Muscle layer of duodenum (tissue), 2 donors: Measurements from ENCODE around the gene CPNE5.

Experiments
- H3K27ac ChIP-seq: one replicate; pipeline ENCODE4 v1.7.0; 2013; ENCODE audit warnings: mild to moderate bottlenecking, low read length
- H3K27me3 ChIP-seq: one replicate; pipeline ENCODE4 v1.7.0; 2013; ENCODE audit warnings: low read depth, mild to moderate bottlenecking, control low read depth, low read length
- H3K36me3 ChIP-seq, 2 donors: one replicate each; pipeline ENCODE4 v1.7.0; 2013; ENCODE audit warnings: low read length in 2 of 2, control low read depth in 1 of 2, mild to moderate bottlenecking in 1 of 2; ENCODE audit not compliant: insufficient read depth in 2 of 2, control insufficient read depth in 1 of 2
- H3K4me1 ChIP-seq, 2 donors: one replicate each; pipeline ENCODE4 v1.7.0; 2013; ENCODE audit warnings: low read length in 2 of 2, mild to moderate bottlenecking in 2 of 2, control low read depth in 1 of 2, moderate library complexity in 1 of 2; ENCODE audit not compliant: insufficient read depth in 2 of 2, control insufficient read depth in 1 of 2
- H3K4me3 ChIP-seq, 2 donors: one replicate each; pipeline ENCODE4 v1.7.0; 2013; ENCODE audit warnings: low read length in 2 of 2, low read depth in 1 of 2, mild to moderate bottlenecking in 1 of 2
- H3K9me3 ChIP-seq, 2 donors: one replicate each; pipeline ENCODE4 v1.7.0; 2013; ENCODE audit warnings: low read length in 2 of 2, control low read depth in 1 of 2, mild to moderate bottlenecking in 1 of 2; ENCODE audit not compliant: control insufficient read depth in 1 of 2
- donor health status: healthy.

The CPNE5 gene

DNA sequence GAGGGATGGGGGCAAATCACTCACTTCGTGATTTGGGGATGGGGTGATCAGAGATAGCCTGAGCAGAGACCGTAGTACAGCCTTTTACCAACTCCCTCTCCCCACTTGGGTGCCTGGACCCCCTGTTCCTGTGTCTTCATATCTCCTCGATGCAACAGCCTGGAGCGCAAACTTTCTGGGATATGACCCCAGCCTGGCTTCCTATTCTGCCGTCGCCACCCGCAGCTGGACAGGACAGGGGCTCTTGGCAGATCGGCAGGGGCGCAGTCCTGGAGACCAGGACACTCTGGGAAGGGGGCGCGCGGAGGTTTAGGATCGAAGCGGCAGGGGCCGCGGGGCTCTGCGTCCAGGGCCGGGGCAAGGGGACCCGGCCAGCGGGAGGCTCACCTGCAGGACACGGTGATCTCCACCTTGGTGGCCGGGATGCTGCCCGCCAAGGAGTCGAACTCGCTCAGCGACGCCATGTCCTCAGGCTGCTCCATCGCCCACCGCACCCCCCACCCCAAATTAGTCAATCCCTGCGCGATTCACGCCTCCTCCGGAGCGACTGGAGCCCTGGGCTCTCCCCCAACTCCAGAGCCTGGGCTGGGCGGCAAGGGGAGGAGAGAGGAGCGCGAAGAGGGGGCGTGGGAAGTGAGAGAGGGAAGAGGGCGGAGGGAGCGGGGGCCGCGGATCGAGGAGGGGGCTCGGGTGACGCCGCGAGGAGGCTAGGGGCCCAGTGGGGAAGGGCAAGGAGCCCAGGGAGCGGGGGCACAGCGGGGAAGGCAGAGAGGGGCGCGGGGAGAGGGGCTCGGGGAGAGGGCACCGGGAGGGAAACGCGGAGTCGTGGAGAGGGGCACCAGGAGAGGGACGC lies at the start of gene CPNE5:
TSS of gene CPNE5 (minus strand) at position 549 of the 853 bp plus-strand sequence. CDS start at position 482, 67 bp downstream.
- Histone ChIP-seq H3K27ac (no peak within 1 kb of the TSS), H3K27me3 (peaks cover 20% of the 10 kb centered on the region), H3K4me1 (peaks cover 0 to 21% of the 10 kb centered on the region in 2 donors)

DNA sequence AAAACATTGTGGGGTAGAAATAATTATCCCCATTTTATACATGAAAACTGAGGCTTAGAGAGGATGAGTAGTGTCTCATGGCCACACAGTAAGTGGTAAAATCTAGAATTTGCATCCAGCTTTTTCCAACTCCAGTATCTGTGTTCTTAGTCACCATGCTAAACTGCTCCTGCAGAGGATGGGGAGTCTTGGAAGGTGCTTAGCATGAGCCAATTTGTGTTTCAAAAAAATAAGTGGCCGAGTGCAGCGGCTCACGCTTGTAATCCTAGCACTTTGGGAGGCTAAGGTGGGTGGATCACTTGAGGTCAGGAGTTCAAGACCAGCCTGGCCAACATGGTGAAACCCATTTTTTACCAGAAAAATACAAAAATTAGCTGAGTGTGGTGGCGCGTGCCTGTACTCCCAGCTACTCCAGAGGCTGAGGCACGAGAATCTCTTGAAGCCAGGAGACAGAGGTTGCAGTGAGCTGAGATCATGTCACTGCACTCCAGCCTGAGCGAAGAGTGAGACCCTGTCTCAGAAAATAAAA lies 48.9 kb upstream of the CPNE5 start:
- H3K36me3 ChIP-seq, result peaks cover 0 to 6% of the 10 kb centered on the region in 2 donors
- no peaks in the 10 kb centered on the region for H3K27me3 ChIP-seq
- H3K4me1 ChIP-seq, result peaks cover 9 to 30% of the 10 kb centered on the region in 2 donors
- no peak overlapping the region for H3K27ac ChIP-seq
- no peaks in the 10 kb centered on the region for H3K9me3 ChIP-seq
- no peak overlapping the region for H3K4me3 ChIP-seq

More for the DNA sequence above, at the start of gene CPNE5:
- Histone ChIP-seq H3K36me3 (no peaks in the 10 kb centered on the region), H3K4me3 (peak within 1 kb of the TSS; percentile 37 to 66), H3K9me3 (no peaks in the 10 kb centered on the region)

DNA sequence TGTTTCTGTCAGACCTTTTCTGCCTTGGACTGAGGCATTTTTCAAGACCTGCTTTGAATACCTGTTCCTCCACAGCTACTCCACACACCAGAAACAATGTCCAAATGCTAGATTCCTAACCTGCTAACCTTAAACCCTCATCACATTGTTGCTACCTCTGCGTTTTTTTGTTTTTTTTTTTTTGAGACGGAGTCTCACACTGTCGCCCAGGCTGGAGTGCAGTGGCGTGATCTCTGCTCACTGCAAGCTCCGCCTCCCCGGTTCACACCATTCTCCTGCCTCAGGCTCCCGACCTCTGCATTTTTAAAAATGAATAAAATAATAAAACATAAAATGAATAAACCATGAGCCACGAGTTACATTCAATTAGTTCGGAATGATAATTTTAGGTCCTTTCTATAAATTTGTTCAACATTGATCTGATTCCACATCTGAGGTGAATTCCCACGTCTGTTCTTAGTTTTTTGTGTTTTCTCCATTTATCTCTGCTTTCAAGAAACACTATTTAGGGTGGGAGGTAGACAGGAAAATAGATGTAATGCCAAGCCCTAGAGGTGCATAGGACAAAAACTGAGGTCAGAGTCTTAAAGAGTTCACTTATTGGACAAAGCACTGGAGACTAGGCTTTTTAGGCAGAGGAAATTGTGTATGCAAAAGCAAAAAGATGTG lies 47.8 kb upstream of the CPNE5 start:
- Histone ChIP-seq H3K36me3 (peaks cover 0 to 3% of the 10 kb centered on the region in 2 donors), H3K4me3 (peak overlapping the region; percentile 87 to 89), H3K9me3 (no peaks in the 10 kb centered on the region), H3K4me1 (peaks cover 9 to 30% of the 10 kb centered on the region in 2 donors), H3K27ac (peak overlapping the region; percentile 86), H3K27me3 (no peaks in the 10 kb centered on the region)

DNA sequence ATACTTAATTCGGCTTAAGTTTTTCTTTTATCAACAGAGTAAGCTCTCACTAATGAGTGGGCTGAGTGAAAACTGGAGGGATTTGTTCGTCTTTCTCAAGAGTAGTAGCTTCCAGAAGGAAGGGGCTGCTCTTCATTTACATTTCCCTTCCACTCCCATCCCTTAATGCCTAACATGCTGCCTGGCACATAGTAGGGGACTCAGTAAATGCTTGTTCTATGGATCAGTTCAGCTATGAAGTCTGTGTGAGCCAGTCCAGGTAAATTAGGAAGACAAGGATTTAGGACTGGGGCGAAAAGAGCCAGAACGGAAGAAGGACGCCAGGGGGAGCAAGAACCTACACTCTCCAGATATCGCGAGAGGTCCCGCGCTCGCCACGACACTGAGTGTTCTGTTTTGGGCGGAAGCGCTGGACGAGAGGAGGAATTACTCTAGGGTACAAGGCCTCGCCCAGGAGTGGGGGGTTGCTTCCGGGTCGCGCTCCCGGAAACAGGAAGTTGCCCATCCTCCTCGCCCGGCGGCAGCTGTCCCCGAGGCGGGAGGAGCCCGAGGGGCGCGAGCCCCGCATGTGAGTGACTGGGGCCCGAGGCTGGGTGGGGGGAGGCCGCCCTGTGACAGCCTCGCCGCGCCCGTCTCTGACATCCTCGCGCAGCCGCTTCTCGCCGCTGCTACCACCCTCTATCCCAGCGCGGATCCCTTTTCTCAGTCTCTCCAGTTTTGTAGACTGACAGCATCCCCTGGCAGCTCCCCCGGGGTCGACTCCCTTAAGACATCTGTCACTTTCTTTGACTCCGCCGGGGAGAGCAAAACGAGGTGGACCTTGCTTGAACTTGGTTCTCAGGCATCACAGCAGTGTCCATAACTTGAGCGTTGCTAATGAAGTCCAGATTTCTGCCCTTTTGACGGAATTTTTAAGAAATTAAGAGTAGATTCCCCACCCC lies 46.5 kb upstream of the CPNE5 start, which contains the start of gene C6orf89:
TSS of gene C6orf89 (plus strand) at position 492 of the 941 bp plus-strand sequence. CDS start 13,493 bp downstream, outside the sequence.
- Histone ChIP-seq H3K27ac (peak within 1 kb of the TSS; percentile 91), H3K27me3 (no peaks in the 10 kb centered on the region), H3K4me1 (peaks cover 9 to 30% of the 10 kb centered on the region in 2 donors), H3K9me3 (no peaks in the 10 kb centered on the region), H3K4me3 (peak within 1 kb of the TSS; percentile 87 to 89), H3K36me3 (no peaks in the 10 kb centered on the region)

DNA sequence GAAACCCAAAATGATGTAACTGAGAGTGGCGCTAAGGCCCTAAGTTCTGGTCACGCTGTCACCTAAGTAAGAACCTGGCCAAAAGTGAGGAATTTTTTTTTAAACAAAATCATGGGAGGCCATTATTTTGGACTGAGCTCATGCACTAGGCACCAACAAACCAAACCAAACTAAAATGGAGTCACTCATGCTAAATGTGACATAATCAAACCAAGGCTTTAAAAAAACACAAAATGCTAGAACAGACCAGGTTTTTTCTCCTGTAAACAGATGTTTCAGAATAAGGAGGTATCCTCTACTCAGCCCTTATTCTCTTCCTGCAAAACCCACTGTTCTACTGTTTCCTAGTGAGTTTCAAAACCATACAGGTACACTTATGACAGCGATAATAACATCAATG lies 45.4 kb upstream of the CPNE5 start:
- Histone ChIP-seq H3K27me3 (no peaks in the 10 kb centered on the region), H3K4me1 (peaks cover 9 to 30% of the 10 kb centered on the region in 2 donors), H3K36me3 (no peaks in the 10 kb centered on the region), H3K27ac (no peak overlapping the region), H3K9me3 (no peaks in the 10 kb centered on the region), H3K4me3 (no peak overlapping the region)

DNA sequence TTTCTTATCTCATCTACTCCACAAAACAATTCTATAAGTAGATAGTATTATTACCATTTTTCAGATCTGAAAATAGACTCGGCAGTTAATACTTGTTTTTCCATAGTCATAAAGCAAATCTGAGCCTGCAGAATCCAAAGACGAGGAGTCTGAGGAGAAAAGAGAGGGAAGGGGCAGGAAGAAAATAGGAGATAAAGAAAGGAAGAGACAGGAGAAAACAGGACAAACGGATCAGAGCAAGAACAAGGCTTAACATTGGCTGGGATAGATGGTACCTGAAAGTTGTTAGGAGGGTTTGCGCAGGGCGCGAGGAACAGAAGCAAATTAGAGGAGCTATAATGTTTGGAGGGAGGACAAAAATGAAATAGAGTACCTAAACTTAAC lies 36.0 kb upstream of the CPNE5 start:
- Histone ChIP-seq H3K27ac (peak overlapping the region; percentile 96), H3K36me3 (peaks cover 0 to 4% of the 10 kb centered on the region in 2 donors), H3K4me1 (peaks cover 3 to 13% of the 10 kb centered on the region in 2 donors), H3K27me3 (no peaks in the 10 kb centered on the region), H3K9me3 (no peaks in the 10 kb centered on the region), H3K4me3 (peak overlapping the region; percentile 95 to 96)

DNA sequence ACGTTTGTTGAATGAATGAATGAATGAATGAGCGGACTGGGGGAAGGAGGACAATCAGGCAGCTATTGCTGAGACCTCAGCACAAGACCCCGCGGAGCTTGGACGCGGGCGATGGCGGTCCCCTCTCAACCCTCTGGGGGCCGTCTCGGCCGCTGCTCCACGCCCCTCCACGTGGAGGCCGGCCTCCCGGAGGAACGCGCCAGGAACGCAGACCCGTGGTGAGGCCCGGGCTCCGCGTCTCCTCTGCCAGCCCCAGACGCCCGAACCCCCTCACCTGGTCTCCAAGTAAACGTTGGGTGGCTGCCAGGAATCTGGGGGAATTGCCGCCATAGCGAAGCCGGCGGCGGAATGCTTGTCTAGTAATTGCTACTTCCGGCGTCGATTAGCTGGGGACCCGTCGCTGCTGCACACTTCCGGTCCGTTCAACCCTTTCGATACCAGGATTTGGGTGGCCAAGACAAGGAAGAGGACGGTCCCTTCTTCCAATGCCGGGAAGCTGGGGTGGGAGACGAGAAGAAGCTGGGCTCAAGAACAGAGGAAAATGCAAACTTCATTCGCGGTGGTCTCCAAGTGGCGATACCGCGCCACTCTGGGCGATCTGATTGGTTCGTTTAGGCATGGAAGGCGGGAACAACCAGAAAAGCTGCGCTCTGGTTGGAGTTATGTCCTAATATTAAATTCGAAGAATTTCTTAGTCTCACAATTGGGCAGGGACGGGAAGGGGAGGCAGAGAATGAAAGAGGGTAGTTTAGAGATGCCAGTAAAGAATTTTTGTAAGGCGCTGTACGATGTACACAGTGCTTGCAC lies 35.4 kb upstream of the CPNE5 start, which contains the start of gene PPIL1:
TSS of gene PPIL1 (minus strand) at position 361 of the 807 bp plus-strand sequence. CDS start at position 330, 31 bp downstream.
- peak within 1 kb of the TSS; percentile 96 for H3K27ac ChIP-seq
- peaks cover 3 to 13% of the 10 kb centered on the region in 2 donors for H3K4me1 ChIP-seq
- peak within 1 kb of the TSS; percentile 95 to 96 for H3K4me3 ChIP-seq
- peaks cover 0 to 4% of the 10 kb centered on the region in 2 donors for H3K36me3 ChIP-seq
- no peaks in the 10 kb centered on the region for H3K27me3 ChIP-seq
- no peaks in the 10 kb centered on the region for H3K9me3 ChIP-seq

DNA sequence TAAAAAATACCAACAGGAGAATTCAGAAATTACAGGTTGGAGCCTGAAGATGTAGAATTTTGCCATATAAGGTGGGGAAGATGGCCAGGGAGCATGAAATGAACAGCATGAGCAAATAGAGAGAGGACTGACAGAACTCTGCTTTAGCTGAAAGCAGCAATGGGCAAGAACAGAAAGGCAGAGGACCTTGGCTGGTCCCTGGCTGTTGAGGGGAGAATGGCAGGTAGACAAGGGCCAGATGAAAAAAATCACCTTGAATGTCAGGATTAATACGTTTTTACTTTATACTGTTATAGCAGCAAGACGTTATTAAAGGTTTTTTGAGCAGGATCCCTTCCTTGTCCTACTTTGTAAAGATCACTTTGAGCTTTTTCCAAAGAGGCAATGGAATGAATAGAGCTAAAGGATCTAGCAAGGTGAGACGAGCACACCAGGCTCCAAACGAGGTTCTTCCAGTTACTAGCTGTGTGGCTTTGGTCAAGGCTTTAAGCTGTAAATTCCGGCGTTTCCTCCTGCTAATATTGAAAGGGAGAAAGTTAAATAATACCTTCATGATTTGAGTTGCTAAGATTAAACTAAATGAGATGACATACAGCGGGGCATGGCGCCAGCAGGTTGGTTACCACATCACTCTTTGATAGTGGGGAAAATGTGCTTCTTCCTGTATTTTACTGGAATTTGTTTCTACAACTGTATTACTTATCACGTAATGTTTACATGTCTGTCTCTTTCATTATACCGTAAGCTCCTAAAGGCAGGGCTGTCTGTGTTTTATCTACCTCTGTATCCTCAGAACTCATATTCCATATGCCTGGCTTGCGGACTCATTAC lies 34.6 kb upstream of the CPNE5 start:
- Histone ChIP-seq H3K27me3 (no peaks in the 10 kb centered on the region), H3K27ac (peak overlapping the region; percentile 96), H3K9me3 (no peaks in the 10 kb centered on the region), H3K36me3 (peaks cover 0 to 4% of the 10 kb centered on the region in 2 donors), H3K4me3 (peak overlapping the region; percentile 95 to 96), H3K4me1 (peaks cover 3 to 13% of the 10 kb centered on the region in 2 donors)

DNA sequence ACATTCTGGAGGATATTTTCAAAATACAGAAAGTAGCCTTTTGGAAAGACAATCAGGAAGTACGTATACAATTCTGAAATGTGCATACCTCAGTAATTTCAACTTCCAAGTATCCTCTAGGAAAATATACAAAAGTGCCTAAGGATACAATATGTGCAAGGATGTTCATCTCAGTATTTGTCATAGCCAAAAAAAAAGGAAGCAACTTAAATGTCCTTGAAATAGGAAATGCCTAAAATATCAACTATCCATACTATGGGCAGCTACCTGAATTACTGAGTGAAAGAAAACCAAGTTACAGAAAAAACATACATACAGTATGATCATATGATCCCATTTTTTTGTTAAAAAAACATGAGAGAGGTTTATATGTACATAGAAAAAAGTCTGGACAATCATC lies 33.9 kb upstream of the CPNE5 start:
- Histone ChIP-seq H3K27me3 (no peaks in the 10 kb centered on the region), H3K36me3 (peaks cover 0 to 4% of the 10 kb centered on the region in 2 donors), H3K27ac (no peak overlapping the region), H3K4me1 (peaks cover 3 to 13% of the 10 kb centered on the region in 2 donors), H3K4me3 (no peak overlapping the region), H3K9me3 (no peaks in the 10 kb centered on the region)
